Upper lobe of left lung (tissue), 6 donors: ENCODE results near the gene TOGARAM2. TPM values are rescaled to one million over a fixed set of nuclear protein-coding genes. Genes with fewer than 3 reads are reported as not detected.

ENCODE experiments used
- ATAC-seq, 2 donors: fragments of 200-7000 bp; cut with Tn5 transposase; one replicate each; pipeline ENCODE4 v1.9.1; 2022; ENCODE audit warnings: mild to moderate bottlenecking in 2 of 2, moderate library complexity in 2 of 2; ENCODE audit not compliant: low FRiP score in 2 of 2
- DNase-seq, 2 donors: peaks; one replicate each; pipeline ENCODE4 v3.0.0-alpha.2; 2019 to 2020
- H3K27ac ChIP-seq, 4 donors: fragments of 200-600 bp; sonication (generic); one replicate each; pipeline ENCODE4 v1.5.1; 2016 to 2019
- H3K27me3 ChIP-seq, 4 donors: fragments of 200-600 bp; sonication (generic); one replicate each; pipeline ENCODE4 v1.5.1; 2017 to 2019
- H3K36me3 ChIP-seq, 4 donors: fragments of 200-600 bp; sonication (generic); one replicate each; pipeline ENCODE4 v1.5.1; 2016 to 2019
- H3K4me1 ChIP-seq, 4 donors: fragments of 200-600 bp; sonication (generic); one replicate each; pipeline ENCODE4 v1.5.1; 2018 to 2019
- H3K4me3 ChIP-seq, 4 donors: fragments of 200-600 bp; sonication (generic); one replicate each; pipeline ENCODE4 v1.5.1; 2017 to 2019; ENCODE audit warnings: mild to moderate bottlenecking in 2 of 4, moderate library complexity in 1 of 4
- H3K9me3 ChIP-seq, 4 donors: fragments of 200-600 bp; sonication (generic); one replicate each; pipeline ENCODE4 v1.5.1; 2018 to 2019
- EP300 ChIP-seq, 4 donors: sonication (generic); formaldehyde crosslinking; IDR thresholded peaks; one replicate each; pipeline ENCODE4 v1.5.1; 2017; ENCODE audit warnings: antibody characterized with exemption in 4 of 4, control low read depth in 2 of 4
- POLR2A ChIP-seq, 4 donors: fragments of 450-650 bp; IDR thresholded peaks; one replicate each; pipeline ENCODE4 v1.5.1; 2016 to 2017; ENCODE audit warnings: antibody characterized with exemption in 4 of 4, mild to moderate bottlenecking in 2 of 4
- POLR2AphosphoS5 ChIP-seq, 2 donors: sonication (generic); formaldehyde crosslinking; IDR thresholded peaks; one replicate each; pipeline ENCODE4 v1.5.1; 2017; ENCODE audit warnings: antibody characterized with exemption in 2 of 2
- WGBS, 2 donors: methylation state at CpG; one replicate each; pipeline ENCODE4 v1.1.5; 2017 to 2018; 5-methylcytosine and 5-hydroxymethylcytosine counted together
- total RNA-seq, 6 donors: library from RNA; depleted of rRNA in 4 of 6; stranded (reverse); fragments of >200 nt in 4 of 6; gene quantifications; one replicate each; pipeline versions ENCODE4 v1.1.0 to v1.2.1, GENCODE V29; 2016 to 2021
- TF ChIP-seq, protein P1 (sequence below), 6 experiments: fragments of 450-650 bp in 4 of 6; fragments of 200-600 bp in 2 of 6; sonication (generic) in 2 of 6; IDR thresholded peaks; one replicate each; pipeline ENCODE4 v1.5.1; 2016 to 2019; ENCODE audit warnings: antibody characterized with exemption in 6 of 6
- donor health status: DM: no; HTN: no; CAD: no; lungs with moderate emphysema.
- donor health status: DM: no; HTN: yes; CAD: no; lungs with severe emphysema.

The TOGARAM2 gene
- total RNA-seq, 6 donors from 2014 or later = 0.37 to 24.5 (median 10.9) TPM

GRCh38 chr2:29031046-29031445, 49.9 kb downstream of the TOGARAM2 start:
- Histone ChIP-seq H3K27ac (no peak overlapping the region), H3K4me3 (no peak overlapping the region), H3K27me3 (no peaks in the 10 kb centered on the region), H3K4me1 (no peaks in the 10 kb centered on the region), H3K9me3 (no peaks in the 10 kb centered on the region), H3K36me3 (no peaks in the 10 kb centered on the region)
- TF ChIP-seq POLR2A (IDR thresholded peaks at IDR 0.05) (no peak), POLR2AphosphoS5 (IDR thresholded peaks at IDR 0.05) (no peak), EP300 (IDR thresholded peaks at IDR 0.05) (no peak)
- TF ChIP-seq, protein P1, sequence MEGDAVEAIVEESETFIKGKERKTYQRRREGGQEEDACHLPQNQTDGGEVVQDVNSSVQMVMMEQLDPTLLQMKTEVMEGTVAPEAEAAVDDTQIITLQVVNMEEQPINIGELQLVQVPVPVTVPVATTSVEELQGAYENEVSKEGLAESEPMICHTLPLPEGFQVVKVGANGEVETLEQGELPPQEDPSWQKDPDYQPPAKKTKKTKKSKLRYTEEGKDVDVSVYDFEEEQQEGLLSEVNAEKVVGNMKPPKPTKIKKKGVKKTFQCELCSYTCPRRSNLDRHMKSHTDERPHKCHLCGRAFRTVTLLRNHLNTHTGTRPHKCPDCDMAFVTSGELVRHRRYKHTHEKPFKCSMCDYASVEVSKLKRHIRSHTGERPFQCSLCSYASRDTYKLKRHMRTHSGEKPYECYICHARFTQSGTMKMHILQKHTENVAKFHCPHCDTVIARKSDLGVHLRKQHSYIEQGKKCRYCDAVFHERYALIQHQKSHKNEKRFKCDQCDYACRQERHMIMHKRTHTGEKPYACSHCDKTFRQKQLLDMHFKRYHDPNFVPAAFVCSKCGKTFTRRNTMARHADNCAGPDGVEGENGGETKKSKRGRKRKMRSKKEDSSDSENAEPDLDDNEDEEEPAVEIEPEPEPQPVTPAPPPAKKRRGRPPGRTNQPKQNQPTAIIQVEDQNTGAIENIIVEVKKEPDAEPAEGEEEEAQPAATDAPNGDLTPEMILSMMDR (IDR thresholded peaks at IDR 0.05) = no peak
- DNase-seq (no peak), ATAC-seq (no peak)

GRCh38 chr2:29032189-29032588, 51.1 kb downstream of the TOGARAM2 start:
- no peaks in the 10 kb centered on the region for H3K4me1 ChIP-seq
- ATAC-seq (no peak), DNase-seq (no peak)
- no peak overlapping the region for H3K27ac ChIP-seq
- no peaks in the 10 kb centered on the region for H3K36me3 ChIP-seq
- no peaks in the 10 kb centered on the region for H3K27me3 ChIP-seq
- WGBS, 2 donors = 99% methylated on average over 5 of the region's 5 CpGs
- no peak for TF ChIP-seq EP300 (IDR thresholded peaks at IDR 0.05)
- TF ChIP-seq, protein P1 (IDR thresholded peaks at IDR 0.05) = no peak
- TF ChIP-seq POLR2A (IDR thresholded peaks at IDR 0.05) = no peak
- no peak for TF ChIP-seq POLR2AphosphoS5 (IDR thresholded peaks at IDR 0.05)
- no peaks in the 10 kb centered on the region for H3K9me3 ChIP-seq
- H3K4me3 ChIP-seq = no peak overlapping the region

- Histone ChIP-seq H3K4me1 (no peaks in the 10 kb centered on the region), H3K27ac (no peak overlapping the region), H3K4me3 (no peak overlapping the region), H3K36me3 (no peaks in the 10 kb centered on the region), H3K9me3 (no peaks in the 10 kb centered on the region), H3K27me3 (no peaks in the 10 kb centered on the region)
- DNase-seq = no peak
- 10 to 66% methylated on average over 2 of the region's 2 CpGs for WGBS, 2 donors
- ATAC-seq = no peak
- no peak for TF ChIP-seq EP300 (IDR thresholded peaks at IDR 0.05)
- TF ChIP-seq, protein P1 (IDR thresholded peaks at IDR 0.05) = no peak
- TF ChIP-seq POLR2AphosphoS5 (IDR thresholded peaks at IDR 0.05) = no peak
- no peak for TF ChIP-seq POLR2A (IDR thresholded peaks at IDR 0.05)
Observed at GRCh38 chr2:29033172-29033571, 52.1 kb downstream of the TOGARAM2 start.

DNA sequence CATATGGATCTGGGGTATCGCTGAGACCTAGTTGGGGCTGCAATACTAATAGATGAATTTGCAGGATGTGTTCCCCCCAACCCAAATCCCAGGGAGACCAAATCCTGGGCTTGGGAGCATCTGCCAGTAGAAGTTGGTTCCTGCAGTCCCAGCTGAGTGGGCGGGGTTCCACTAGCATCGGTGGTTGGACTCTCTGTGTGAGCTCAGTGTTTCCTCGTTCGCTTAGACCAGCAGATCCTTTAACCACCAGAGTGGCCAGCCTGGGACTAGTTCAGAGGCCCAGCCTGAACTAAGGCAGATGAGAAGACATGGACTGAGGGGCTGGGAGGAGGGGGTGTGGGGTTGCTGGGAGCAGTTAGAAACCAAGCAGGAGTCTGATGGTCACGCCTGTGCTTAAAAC, 52.6 kb downstream of the TOGARAM2 start:
- no peak overlapping the region for H3K4me3 ChIP-seq
- H3K27me3 ChIP-seq = no peaks in the 10 kb centered on the region
- DNase-seq (no peak), ATAC-seq (peak in 1 of 2 donors; percentile 17)
- TF ChIP-seq EP300 (IDR thresholded peaks at IDR 0.05) = no peak
- TF ChIP-seq POLR2A (IDR thresholded peaks at IDR 0.05) = no peak
- TF ChIP-seq, protein P1 (IDR thresholded peaks at IDR 0.05) = no peak
- no peak for TF ChIP-seq POLR2AphosphoS5 (IDR thresholded peaks at IDR 0.05)
- H3K4me1 ChIP-seq = no peaks in the 10 kb centered on the region
- H3K36me3 ChIP-seq = no peaks in the 10 kb centered on the region
- H3K27ac ChIP-seq = no peak overlapping the region
- 81 to 100% methylated on average over 1 to 6 of the region's 6 CpGs for WGBS, 2 donors
- H3K9me3 ChIP-seq = no peaks in the 10 kb centered on the region

GRCh38 chr2:29035016-29035745, 54.1 kb downstream of the TOGARAM2 start:
- no peaks in the 10 kb centered on the region for H3K4me1 ChIP-seq
- H3K27ac ChIP-seq = no peak overlapping the region
- DNase-seq (peak in 1 of 2 donors; percentile 70), ATAC-seq (peak in 1 of 2 donors; percentile 15)
- no peak overlapping the region for H3K4me3 ChIP-seq
- 91 to 94% methylated on average over 11 to 17 of the region's 17 CpGs for WGBS, 2 donors
- H3K36me3 ChIP-seq = no peaks in the 10 kb centered on the region
- TF ChIP-seq POLR2AphosphoS5 (IDR thresholded peaks at IDR 0.05) (no peak), POLR2A (IDR thresholded peaks at IDR 0.05) (no peak), EP300 (IDR thresholded peaks at IDR 0.05) (no peak)
- TF ChIP-seq, protein P1 (IDR thresholded peaks at IDR 0.05) = no peak
- H3K27me3 ChIP-seq = no peaks in the 10 kb centered on the region
- H3K9me3 ChIP-seq = no peaks in the 10 kb centered on the region
